T-helper 9 cell (primary cell): ENCODE data around the gene TPD52L1.

Experiments
- DNase-seq: peaks from one replicate; pipeline ENCODE4 v3.0.0-alpha.2; 2020

TPD52L1 gene

DNA sequence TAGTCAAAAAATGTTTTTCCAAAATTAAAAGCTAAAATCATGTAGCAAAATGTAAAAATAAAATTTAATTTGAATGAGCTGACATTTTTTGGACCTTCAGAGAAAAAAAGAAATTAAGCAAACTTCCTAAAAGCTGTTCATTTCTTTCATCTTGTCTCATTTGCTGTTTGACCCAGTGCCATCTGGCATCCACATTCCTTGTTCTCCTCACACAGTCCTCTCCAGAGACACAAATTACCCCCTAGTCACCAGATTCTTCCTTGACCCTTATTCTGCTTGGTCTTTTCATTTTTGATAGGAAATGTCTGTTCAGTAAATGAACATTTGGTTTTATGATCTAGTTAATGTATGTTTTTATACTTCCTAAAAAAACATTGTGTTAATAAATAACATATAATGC, 93.0 kb downstream of the TPD52L1 start:
- DNase-seq, result no peak

DNA sequence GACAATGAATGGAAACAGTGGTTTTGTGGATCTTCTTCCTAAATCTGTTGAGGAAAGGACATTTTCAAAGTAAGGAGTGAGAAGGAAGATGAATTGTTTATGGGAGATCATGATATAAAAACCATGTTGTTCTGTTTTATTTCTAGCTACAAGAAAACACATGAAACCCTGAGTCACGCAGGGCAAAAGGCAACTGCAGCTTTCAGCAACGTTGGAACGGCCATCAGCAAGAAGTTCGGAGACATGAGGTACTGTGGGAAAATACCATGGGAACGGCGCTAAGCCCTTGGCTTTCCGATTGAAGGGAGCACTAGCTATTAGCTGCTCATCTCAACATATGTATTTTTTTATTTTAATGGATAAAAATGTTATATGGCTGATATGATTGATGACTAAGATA, 94.6 kb downstream of the TPD52L1 start:
- no peak for DNase-seq

DNA sequence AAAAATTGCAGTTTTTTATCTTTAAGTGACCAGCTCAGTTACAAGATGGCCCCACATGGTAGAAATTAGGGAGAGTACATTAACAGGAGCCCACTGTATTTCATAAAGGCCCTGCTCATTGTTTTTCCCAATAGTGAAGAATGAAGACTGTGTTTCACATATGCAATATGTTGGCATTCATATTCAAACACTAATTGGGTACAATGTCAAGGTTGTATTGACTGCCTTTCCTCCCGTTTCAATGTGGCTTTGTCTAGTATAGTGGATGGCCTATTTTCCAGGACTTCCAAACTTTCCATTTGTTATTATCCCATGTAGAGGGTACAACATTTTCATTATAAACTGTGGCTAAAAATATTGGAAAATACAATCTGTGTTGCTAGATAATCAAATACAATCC, 96.9 kb downstream of the TPD52L1 start:
- DNase-seq, result no peak

DNA sequence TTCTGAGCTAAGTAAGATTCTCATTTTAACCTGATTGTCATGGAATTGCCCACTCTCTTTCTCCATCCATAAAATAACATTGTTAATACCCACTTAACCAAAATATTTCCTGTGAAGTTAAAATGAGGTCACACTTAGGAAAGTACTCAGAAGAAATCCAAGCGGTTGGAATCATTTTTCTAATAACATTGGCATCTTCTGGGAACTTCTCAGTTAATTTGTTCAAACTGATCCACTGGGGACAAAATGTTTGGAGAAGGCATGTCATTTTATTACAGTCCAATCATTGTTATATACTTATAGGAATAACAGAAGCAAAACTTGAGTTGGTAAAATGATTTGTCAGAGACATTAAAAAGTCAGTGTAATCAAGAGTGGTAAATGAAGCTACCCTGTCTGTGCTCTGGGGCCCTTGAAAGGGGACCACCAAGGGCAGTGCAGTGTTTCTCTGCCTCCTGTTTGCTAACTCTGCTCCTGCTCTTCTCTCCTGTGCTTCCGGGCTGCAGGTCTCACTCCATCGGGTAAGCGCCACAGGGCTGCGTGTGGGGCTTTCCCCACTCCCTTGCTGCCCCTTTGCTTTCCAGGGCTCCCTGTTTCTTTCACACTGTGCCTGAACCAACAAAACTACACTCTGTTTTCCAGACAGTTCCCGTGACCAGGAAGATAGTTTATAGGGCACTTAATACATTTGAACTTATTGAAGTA, 98.1 kb downstream of the TPD52L1 start:
- no peak for DNase-seq

DNA sequence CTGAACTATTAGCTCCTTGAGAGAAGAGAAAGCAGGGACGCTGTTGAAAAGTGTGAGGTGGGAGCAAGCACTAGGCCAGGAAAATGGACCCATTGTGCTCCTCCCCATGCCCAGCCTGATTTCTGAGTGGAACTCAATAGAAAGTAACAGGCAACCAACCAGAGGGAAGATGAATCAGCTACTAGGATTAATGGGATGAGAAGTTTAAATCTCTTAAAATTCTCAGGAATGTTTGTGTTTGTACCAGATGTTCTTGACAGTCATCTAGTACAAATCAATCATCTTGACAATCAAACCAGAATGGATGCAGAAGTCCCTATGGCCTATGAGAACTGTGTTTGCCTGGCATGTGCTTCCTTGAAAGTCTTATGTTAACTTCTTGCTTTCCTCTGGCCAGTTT, 99.3 kb downstream of the TPD52L1 start:
- DNase-seq, result no peak

DNA sequence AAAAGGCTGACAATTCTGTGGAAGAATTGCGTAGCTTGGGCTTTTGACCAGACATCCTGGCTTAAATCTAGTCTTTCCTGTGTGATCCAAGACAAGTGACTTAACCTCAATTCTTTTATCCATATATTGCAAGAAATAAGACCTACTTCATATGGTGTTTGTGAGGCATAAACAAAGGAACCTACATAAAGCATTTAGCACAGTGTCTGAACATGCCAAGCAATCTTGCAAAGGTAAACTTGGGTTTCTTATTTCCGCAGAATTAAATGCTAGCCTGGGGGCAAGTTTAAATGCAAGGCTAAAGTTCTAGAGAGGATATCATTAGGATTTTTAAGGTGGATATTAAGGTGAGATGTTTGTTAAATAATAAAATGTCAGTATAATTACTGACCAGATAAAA, 100.3 kb downstream of the TPD52L1 start:
- DNase-seq, result no peak

DNA sequence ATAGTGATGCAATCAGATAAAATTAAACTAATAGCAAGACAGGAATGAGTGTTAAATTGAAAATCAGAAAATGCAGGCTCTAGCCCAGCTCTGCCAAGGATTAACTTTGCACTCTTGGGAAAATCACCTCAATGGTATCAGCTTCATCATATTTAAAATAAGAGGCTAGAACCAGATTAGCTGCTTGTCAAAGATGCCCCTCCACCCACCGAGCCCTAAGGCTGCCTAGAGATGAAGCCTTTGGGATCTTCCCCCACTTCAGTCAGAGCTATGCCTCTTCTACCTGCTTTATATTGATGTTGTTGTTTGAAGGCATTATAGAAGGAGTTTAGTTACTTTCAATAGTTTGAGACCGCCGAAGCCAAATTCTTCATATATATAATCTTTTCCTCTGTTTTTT, 100.7 kb downstream of the TPD52L1 start:
- no peak for DNase-seq

DNA sequence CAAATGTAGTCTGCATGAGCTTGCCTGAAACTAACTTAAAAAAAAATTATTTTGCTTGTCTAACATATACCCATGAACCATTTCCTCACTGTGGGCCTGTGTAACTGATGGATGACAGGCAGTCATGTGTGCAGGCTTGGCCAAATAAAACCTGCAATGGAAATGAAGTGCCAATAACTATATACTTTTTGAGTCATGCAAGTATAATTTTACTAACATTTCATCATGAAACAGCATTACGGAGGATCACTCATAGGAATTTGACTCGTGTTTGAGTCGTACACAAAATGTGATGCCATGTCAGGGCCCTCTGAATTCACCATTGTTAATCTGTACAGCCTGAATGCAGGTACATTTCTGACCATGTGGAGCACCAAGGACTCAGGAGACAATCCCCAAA, 101.6 kb downstream of the TPD52L1 start:
- DNase-seq, result no peak

DNA sequence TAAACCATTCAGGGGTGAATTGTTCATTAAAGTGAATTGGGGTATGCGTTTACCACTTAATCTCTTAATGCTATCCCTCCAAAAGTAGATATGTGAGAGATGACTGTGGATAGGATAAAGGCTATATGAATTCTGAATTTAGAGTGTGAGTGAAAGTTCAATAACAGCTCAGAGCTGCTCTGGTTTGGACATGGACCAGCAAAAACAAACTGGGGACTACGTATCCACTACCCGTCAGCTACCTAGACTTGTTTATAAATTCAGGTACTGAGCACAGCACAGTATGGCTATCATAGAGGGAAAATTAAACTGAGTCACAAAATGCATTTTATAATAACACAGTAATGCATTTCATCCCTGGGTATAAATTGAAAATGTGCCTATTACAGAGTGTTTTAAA, 103.8 kb downstream of the TPD52L1 start:
- no peak for DNase-seq

DNA sequence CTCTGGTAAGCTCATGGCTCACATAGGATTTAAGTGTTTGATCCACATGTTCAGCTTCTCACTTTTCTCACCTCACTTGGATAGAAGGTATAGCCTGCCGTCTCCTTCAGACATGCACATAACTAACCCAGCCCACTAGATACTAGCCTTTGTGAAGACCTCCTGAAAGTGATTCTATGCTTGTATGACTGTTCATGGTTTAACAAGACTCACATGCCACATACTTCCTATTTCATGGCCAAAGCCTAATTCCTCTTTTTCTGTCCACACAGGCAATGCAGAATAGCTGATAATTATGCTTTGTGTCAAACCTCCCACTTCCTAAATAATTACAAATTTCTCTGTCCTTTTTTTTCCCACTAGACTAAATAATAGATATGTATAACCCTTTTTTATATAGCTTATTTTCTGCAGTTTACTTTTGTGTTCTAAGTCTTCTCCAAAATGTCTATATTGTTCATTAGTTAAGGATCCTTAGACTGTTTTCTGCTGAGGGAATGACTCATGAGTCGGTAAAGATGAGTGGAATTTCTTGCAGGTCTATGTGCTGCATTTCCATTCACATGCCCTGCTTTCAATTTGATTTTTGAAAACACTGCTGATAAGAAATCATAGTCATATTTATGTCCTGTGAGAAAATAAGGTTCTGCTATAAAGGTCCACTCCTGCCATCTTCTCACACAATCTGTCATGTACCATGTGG, 105.2 kb downstream of the TPD52L1 start:
- DNase-seq, result no peak

DNA sequence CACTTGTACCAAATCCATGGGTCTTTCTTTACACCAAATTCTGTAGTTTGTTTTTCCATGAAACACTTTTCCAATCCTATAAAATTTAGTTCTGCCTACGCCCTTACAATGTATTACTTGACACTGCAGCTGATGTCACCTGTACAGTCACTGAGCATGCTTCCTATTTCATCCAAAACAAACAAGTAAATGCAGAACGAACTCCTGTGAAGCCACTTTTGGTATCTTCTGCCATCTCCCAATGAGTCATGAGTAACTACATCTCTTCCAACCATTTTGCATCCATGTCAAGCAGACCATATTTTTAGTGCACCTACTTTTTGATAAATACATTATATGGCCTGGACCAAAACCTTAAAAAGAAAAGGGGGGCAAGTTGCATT, 105.8 kb downstream of the TPD52L1 start:
- no peak for DNase-seq

DNA sequence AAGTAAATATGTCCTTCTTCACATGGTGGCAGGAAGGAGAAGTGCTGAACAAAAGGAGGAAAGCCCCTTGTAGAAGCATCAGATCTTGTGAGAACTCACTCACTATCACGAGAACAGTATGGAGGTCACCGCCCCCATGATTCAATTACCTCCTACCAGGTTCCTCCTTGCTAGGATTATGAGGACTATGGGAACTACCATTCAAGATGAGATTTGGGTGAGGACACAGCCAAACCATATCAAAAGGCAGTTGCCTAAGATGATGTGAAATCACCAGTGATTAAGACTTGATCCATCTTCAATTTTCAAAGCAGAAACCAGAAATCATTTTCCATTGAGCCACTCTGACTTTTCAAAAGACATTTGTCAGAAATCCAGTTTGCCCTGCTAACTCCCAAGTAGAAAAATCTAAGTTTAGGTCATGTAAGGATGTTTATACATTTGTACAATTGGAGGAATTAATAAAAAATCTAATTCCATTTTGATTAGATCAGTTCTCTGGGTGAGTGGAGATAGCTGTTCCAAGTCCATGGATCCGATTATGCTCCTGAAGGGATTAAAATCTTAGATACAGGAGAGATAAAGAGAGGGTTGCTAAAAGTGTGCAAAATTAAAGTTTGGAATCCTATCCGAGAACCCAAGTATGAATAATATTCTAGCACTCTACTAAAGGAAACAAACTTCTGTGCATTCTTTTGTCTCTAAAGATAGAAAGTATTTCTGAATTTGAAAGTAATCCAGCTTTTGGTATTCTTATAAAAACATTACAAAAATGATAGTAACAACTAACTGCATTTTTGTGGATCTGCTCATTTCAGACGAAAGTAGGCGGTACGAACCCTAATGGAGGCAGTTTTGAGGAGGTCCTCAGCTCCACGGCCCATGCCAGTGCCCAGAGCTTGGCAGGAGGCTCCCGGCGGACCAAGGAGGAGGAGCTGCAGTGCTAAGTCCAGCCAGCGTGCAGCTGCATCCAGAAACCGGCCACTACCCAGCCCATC, 108.7 kb downstream of the TPD52L1 start:
- no peak for DNase-seq

DNA sequence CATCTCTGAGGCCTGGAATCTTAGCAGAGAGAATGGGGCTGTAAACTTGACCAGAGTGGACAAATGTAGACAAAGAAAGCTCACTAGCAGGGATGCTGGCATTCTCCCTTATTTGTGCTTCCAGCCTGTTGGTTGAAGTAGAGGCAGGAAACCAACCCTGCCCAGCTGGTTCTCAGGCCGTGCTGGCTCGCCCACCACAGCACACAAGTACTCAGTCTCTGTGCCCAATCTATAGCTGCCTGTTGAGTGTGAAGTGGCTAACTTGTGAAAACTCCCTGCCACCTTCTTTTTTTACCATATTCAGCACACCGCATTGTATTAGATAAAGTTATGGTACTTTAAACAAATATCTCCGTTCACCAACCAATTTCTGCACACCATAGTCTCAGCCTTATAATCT, 110.9 kb downstream of the TPD52L1 start:
- DNase-seq, result no peak

DNA sequence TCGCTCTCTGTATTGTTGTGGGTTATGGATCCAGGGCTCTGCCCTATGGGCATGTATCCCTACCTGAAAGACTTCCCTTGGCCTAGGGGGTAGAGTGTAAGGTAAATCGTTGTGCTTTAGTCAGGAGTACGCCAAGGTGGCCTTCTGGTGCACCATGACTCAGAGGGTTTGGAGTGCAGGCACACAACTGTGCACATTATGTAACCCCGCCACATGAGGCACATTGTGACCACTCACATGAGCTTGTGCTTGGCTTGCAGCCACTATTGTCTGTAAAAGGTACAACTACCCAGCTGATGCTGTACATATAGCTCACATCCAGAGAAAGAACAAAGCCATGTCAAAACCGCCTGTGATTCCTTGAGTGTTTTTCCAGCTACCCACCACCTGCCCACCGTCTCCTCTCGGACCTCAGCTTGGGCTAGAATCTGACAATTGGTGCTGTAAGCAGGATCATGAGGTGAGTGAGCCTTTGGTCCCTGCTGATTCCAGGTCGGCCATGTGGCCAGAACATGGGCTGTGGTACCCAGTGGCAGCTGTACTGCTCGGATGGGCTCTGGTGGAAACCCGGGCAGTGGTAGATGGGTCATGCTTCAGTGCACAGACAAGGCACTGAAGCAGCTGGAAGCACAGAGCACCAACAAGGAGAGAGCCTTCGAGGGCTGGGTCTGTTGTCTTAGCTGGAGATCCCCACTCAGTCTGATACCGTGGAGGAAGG, 114.4 kb downstream of the TPD52L1 start:
- DNase-seq, result no peak

DNA sequence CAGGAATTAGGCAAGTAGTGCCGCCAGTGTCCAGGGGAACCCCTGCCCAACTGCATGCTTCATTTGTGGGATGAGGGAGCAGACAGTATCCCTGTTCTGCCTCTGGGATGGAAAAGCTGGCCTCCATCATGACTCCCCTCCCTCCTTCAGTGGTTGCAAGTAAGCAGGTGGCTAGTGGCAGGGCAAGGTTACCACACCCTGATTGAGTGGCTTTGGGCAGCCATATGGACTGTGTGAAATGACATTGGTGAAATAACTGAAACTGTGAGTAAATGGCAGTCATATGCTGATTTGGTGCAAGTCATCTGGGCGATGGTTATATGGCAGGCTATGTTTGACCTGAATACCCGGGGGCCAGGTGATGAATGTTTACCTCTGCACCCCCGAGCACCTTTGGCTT, 115.2 kb downstream of the TPD52L1 start:
- DNase-seq, result no peak

DNA sequence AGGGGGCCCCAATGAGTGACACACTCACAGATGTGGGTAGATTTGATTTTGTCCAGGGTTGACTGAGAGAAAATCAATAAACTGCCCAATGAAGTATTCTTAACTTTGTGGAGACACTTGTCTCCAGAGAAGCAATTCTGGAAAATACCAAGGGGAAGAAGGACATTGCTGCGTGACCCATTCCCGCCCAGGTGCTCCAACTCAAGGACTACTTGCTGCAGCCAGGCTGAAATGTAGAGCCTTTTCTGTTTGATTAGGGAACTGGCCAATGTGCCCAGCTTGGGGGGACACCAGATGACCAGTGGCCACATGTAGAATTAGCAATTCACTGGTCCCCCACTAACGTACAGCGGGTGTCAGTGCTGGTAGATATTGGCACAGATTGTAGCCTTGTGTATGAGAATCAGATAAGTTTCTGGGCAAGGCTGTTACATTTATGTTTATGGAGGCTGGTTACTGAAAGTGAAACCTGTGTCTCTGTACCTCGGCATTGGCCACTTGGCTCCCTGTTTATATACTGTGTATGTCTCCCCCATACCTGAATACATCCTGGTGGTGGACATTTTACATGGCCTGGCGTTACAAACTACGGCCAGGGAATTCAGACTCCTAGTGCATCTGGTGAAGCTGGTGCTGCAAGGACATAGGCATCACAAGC, 115.9 kb downstream of the TPD52L1 start:
- no peak for DNase-seq

DNA sequence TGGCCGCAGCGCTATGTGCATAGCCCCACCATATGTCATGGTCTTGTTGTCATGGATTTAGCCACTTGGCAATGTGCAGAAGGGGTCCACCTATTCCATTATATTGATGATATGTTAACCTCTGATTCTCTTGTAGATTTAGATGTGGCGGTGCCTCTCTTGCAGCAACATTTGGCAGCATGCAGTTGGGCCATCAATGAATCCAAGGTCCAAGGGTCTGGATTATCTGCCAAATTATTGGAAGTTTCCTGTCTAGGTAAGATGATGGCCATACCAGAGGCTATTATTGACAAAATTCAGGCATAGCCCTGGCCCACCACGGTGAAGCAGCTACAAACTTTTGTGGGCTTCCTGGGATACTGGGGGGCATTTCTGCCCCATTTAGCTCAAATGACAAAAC, 116.8 kb downstream of the TPD52L1 start:
- no peak for DNase-seq

DNA sequence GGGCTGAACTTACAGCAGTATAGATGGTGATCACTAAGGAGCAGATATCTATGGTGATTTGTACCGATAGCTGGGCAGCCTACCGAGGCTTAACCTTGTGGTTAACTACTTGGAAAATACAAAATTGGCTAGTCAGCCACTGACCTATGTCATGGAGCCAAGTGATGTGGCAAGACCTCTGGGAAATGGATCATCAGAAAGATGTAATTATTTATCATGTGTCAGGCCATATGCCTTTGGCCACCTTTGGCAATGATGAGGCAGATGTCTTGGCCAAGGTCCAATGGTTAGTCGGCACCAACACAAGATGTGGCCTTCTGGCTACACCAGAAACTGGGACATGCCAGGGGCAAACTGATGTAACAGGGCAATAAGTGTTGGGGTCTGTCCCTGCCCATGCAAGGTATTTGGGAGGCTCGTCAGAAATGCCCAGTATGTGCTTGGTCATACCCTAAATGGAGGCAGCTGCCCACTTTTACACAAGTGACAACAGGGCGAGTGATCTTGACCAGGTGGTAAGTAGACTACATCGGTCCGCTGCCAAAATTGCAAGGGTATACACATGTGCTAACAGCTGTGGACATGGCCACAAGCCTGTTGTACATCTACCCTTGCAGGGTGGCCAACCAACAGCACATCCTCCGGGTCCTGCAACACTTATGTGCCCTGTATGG, 118.0 kb downstream of the TPD52L1 start:
- no peak for DNase-seq

DNA sequence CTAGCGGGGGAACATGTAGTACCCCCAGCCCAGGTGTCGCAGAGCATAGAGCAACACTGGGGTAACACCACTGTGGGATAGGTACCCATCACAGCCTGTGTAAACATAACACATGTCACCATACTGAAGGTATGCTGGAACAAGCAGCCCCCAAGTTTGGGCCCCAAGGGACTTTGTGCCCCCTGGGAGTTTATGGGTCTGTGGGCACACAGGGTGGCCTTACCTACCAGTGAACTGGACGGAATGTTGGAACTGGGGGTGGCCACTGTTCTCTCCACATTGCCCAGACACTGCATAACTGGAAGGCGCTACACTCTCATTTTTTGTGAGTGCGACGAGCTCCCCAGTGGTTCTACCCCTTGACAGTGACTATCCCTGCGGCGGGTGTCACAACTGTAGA, 119.7 kb downstream of the TPD52L1 start:
- no peak for DNase-seq

DNA sequence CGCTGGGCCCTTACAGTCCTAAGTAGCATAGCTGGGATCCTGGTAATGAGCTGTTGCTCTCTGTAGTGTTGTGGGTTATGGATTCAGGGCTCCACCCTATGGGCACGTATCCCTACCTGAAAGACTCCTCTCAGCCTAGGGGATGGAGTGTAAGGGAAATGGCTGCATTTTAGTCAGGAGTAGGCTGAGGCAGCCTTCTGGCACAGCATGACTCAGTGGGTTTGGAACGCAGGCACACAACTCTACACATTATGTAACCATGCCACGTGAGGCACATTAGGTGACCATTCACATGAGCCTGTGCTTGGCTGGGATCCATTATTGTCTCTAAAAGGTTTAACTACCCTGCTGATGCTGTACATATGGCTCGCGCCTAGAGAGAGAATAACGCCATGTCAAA, 120.4 kb downstream of the TPD52L1 start:
- DNase-seq, result no peak

DNA sequence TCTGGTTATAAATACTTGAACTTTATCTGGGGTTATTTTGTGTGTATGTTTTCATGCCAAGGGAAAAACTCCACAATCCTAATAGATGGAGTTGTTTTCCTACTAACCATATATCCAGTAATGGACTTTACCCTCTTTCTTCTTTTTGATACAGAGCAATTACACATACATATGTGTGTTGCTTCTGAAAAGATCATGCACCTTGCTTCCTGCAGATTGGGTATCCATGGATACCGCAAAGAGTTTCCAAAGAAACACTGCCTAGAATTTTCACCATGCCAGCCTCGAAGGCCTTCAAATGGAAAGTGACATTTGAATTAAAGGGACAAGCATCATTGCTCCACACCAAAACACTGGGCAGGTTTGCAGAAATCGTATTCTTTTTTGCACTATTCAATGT, 121.4 kb downstream of the TPD52L1 start:
- DNase-seq, result no peak

DNA sequence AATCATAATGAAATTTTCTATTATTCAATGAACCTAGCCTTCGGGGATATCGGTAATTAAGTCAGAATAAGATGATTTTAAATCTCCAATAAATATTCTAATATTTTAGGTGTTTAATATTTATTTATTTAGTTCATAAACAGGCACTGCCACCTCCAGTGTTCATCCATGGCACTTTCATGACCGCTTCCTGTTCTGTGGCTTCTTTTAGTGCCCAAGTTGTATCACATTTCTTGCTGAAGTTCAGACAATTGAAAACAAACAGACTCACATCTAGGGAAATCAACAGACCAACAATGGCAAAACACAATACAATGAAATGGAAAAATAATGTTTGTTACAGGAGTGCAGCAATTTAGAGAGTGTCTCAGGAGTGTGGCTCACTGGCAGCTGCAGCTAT, 122.2 kb downstream of the TPD52L1 start:
- DNase-seq, result no peak
